ENCODE measurements around the gene KY.

DNA sequence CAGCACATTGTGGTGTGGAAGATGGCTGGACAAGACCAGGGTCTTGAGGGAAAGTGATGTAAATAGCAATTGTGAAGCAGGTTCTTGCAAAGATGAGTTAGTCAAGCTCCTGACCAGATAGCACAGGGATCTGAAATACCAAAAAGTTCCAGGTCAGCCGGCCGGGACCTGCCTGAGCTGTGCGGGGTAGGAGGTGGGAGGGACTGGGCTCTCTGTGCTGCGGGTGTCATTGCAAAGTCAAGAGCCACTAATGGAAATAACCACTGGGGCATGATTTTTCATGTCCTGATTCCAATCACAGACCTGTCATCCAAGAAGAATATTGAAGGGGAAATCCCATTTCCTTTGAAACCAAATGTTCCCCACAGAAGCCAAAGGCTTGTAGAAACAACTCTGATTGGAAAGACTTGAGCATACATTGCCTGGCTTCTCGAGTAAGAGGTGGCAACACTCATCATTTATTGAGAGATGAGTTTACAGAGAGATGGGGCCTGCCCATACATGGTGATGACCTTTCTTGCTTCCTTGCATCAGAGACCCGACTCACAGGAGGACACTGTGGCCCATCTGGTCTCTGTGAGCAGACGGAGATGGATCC is 44.2 kb upstream of the KY start:
- TF ChIP-seq, protein P1, sequence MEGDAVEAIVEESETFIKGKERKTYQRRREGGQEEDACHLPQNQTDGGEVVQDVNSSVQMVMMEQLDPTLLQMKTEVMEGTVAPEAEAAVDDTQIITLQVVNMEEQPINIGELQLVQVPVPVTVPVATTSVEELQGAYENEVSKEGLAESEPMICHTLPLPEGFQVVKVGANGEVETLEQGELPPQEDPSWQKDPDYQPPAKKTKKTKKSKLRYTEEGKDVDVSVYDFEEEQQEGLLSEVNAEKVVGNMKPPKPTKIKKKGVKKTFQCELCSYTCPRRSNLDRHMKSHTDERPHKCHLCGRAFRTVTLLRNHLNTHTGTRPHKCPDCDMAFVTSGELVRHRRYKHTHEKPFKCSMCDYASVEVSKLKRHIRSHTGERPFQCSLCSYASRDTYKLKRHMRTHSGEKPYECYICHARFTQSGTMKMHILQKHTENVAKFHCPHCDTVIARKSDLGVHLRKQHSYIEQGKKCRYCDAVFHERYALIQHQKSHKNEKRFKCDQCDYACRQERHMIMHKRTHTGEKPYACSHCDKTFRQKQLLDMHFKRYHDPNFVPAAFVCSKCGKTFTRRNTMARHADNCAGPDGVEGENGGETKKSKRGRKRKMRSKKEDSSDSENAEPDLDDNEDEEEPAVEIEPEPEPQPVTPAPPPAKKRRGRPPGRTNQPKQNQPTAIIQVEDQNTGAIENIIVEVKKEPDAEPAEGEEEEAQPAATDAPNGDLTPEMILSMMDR (IDR thresholded peaks at IDR 0.05) = no peak
- TF ChIP-seq, protein P2, sequence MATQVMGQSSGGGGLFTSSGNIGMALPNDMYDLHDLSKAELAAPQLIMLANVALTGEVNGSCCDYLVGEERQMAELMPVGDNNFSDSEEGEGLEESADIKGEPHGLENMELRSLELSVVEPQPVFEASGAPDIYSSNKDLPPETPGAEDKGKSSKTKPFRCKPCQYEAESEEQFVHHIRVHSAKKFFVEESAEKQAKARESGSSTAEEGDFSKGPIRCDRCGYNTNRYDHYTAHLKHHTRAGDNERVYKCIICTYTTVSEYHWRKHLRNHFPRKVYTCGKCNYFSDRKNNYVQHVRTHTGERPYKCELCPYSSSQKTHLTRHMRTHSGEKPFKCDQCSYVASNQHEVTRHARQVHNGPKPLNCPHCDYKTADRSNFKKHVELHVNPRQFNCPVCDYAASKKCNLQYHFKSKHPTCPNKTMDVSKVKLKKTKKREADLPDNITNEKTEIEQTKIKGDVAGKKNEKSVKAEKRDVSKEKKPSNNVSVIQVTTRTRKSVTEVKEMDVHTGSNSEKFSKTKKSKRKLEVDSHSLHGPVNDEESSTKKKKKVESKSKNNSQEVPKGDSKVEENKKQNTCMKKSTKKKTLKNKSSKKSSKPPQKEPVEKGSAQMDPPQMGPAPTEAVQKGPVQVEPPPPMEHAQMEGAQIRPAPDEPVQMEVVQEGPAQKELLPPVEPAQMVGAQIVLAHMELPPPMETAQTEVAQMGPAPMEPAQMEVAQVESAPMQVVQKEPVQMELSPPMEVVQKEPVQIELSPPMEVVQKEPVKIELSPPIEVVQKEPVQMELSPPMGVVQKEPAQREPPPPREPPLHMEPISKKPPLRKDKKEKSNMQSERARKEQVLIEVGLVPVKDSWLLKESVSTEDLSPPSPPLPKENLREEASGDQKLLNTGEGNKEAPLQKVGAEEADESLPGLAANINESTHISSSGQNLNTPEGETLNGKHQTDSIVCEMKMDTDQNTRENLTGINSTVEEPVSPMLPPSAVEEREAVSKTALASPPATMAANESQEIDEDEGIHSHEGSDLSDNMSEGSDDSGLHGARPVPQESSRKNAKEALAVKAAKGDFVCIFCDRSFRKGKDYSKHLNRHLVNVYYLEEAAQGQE (IDR thresholded peaks at IDR 0.05; ENCODE audit: insufficient read depth in 1 of 2, low read depth in 2 of 2, low read length in 1 of 2) = no peak
- no peak for TF ChIP-seq TCF7L2 (IDR thresholded peaks at IDR 0.05; ENCODE audit: low read depth, low read length)
- TF ChIP-seq SIN3A (IDR thresholded peaks at IDR 0.05; ENCODE audit: borderline replicate concordance, insufficient read depth, low read depth, low read length) = no peak

Data from Panc1 (cell line).